Endothelial cell of umbilical vein (primary cell): ENCODE results near the gene DHX15. TPM values are rescaled to one million over a fixed set of nuclear protein-coding genes. Genes with fewer than 3 reads are reported as not detected.

Source experiments
- BruUV-seq: library from RNA; stranded (reverse); fragments of 400-500 nt; replicated peaks from 2 replicates; lab custom pipeline; 2021; lab: Mats Ljungman, UMichigan
- CTCF ChIA-PET: fragments of 300-600, 350-600 bp; sonication (Branson Sonifier 250); formaldehyde crosslinking; loops from one replicate; lab custom pipeline; 2021; ENCODE audit warnings: antibody characterized with exemption, inconsistent platforms; lab: Charles Lee
- POLR2A ChIA-PET: fragments of 300-600, 350-600 bp; sonication (Branson Sonifier 250); formaldehyde crosslinking; loops from one replicate; lab custom pipeline; 2021; ENCODE audit warnings: antibody characterized with exemption, inconsistent platforms; lab: Charles Lee
- DNase-seq: peaks from one replicate; pipeline ENCODE4 v3.0.0-alpha.2; 2011; ENCODE audit warnings: low read depth, low spot score
- FAIRE-seq: peaks from 2 replicates; lab custom pipeline; 2011; peaks lifted over from hg19 to GRCh38; lab: Jason Lieb, UNC
- H2AFZ ChIP-seq: 2 replicates; pipeline ENCODE4 v1.6.0; 2012; ENCODE audit warnings: low read depth, low read length, control low read depth, inconsistent platforms
- H3K27ac ChIP-seq: 2 replicates; pipeline ENCODE4 v1.5.1; 2011; ENCODE audit warnings: low read depth, mild to moderate bottlenecking, control low read depth, low read length, moderate library complexity; ENCODE audit not compliant: insufficient read depth
- H3K27me3 ChIP-seq, 2 experiments: 2 replicates each; pipeline versions ENCODE4 v1.6.0 to v1.6.1; 2011; ENCODE audit warnings: low read length in 2 of 2, mixed read lengths in 1 of 2; ENCODE audit not compliant: control insufficient read depth in 2 of 2, insufficient read depth in 2 of 2
- H3K36me3 ChIP-seq, 2 experiments: 2 replicates in 1 of 2; 3 replicates in 1 of 2; pipeline ENCODE4 v1.5.1; 2011; ENCODE audit warnings: low read length in 2 of 2, mild to moderate bottlenecking in 1 of 2, moderate library complexity in 1 of 2; ENCODE audit not compliant: control insufficient read depth in 2 of 2, insufficient read depth in 2 of 2; ENCODE audit errors: extremely low read depth in 1 of 2
- H3K4me1 ChIP-seq: 3 replicates; pipeline ENCODE4 v1.5.1; 2011; ENCODE audit warnings: mild to moderate bottlenecking, low read length; ENCODE audit not compliant: control insufficient read depth, insufficient read depth; ENCODE audit errors: extremely low read depth
- H3K4me2 ChIP-seq: 2 replicates; pipeline ENCODE4 v1.6.1; 2011; ENCODE audit warnings: low read length, control low read depth, mixed read lengths; ENCODE audit not compliant: insufficient read depth
- H3K4me3 ChIP-seq, 3 experiments: fragments of 200-600 bp in 1 of 3; sonication (generic), shearing (Covaris generic) in 1 of 3; replicated peaks in 1 of 3; 2 replicates each; pipeline ENCODE4 v1.5.1; 2011 to 2016; ENCODE audit warnings: control low read depth in 3 of 3, low read length in 3 of 3, mild to moderate bottlenecking in 2 of 3, inconsistent platforms in 1 of 3, low read depth in 1 of 3, moderate library complexity in 1 of 3; ENCODE audit not compliant: insufficient read depth in 1 of 3
- H3K79me2 ChIP-seq: 2 replicates; pipeline ENCODE4 v1.6.0; 2012; ENCODE audit warnings: low read length, inconsistent platforms; ENCODE audit not compliant: control insufficient read depth, insufficient read depth
- H3K9ac ChIP-seq: replicated peaks from 2 replicates; pipeline ENCODE3; 2011; ENCODE audit warnings: low read length, control low read depth; ENCODE audit not compliant: insufficient read depth; ENCODE audit errors: extremely low read depth
- H3K9me1 ChIP-seq: replicated peaks from 3 replicates; pipeline ENCODE4 v1.6.0; 2011; ENCODE audit warnings: mild to moderate bottlenecking, low read length; ENCODE audit not compliant: control insufficient read depth, insufficient read depth; ENCODE audit errors: extremely low read depth
- H3K9me3 ChIP-seq: replicated peaks from 2 replicates; pipeline ENCODE4 v1.5.1; 2012; ENCODE audit warnings: low read length, inconsistent platforms; ENCODE audit not compliant: control insufficient read depth, insufficient read depth
- H4K20me1 ChIP-seq: replicated peaks from 2 replicates; pipeline ENCODE3; 2011; ENCODE audit warnings: mild to moderate bottlenecking, low read length; ENCODE audit not compliant: control insufficient read depth, insufficient read depth; ENCODE audit errors: extremely low read depth
- EZH2 ChIP-seq: IDR thresholded peaks from 2 replicates; pipeline ENCODE4 v1.6.1; 2012; ENCODE audit warnings: borderline replicate concordance, low read depth, mild to moderate bottlenecking, moderate library complexity, low read length, inconsistent platforms; ENCODE audit not compliant: severe bottlenecking
- FOS ChIP-seq: IDR thresholded peaks from 2 replicates; pipeline ENCODE4 v1.6.1; 2011; ENCODE audit warnings: mild to moderate bottlenecking, low read length, moderate library complexity, borderline replicate concordance; ENCODE audit not compliant: insufficient read depth
- GATA2 ChIP-seq: IDR thresholded peaks from 2 replicates; pipeline ENCODE4 v1.7.0; 2011; ENCODE audit warnings: low read depth, mild to moderate bottlenecking, moderate library complexity, mixed read lengths, low read length; ENCODE audit not compliant: insufficient read length, insufficient read depth
- JUN ChIP-seq: IDR thresholded peaks from 2 replicates; pipeline ENCODE4 v1.6.1; 2011; ENCODE audit warnings: borderline replicate concordance, low read depth; ENCODE audit not compliant: insufficient read length, insufficient read depth
- MYC ChIP-seq: IDR thresholded peaks from one replicate; pipeline ENCODE4 v1.6.1; 2011; ENCODE audit warnings: mild to moderate bottlenecking, low read depth, low read length
- POLR2A ChIP-seq: IDR thresholded peaks from 2 replicates; pipeline ENCODE4 v1.6.1; 2012; ENCODE audit warnings: low read depth, mild to moderate bottlenecking, control low read depth, low read length
- POLR2AphosphoS5 ChIP-seq: IDR thresholded peaks from 2 replicates; pipeline ENCODE4 v1.6.1; 2012; ENCODE audit warnings: low read depth, mild to moderate bottlenecking, control low read depth, low read length, moderate library complexity; ENCODE audit not compliant: insufficient read depth
- dilution Hi-C: fragments of 300-500 bp; cut with MboI; formaldehyde crosslinking; loops from one replicate; pipeline ENCODE4 v1.15.0; 2019; ENCODE audit warnings: low sequenced_read_pairs; ENCODE audit not compliant: extremely low pct_ligation_motif_present
- intact Hi-C: fragments of 100-400 bp; cut with micrococcal nuclease; formaldehyde crosslinking; loops from one replicate; pipeline ENCODE4 v1.10.0; 2022
- polyA plus RNA-seq, 4 experiments: library from polyadenylated mRNA; depleted of rRNA in 3 of 4; stranded (reverse) in 3 of 4; unstranded in 1 of 4; fragments of >200 nt; gene quantifications; 2 replicates each; pipeline versions ENCODE4 v1.2.1 to v1.2.3, GENCODE V29; 2011 to 2012; ENCODE audit warnings: missing spikeins in 1 of 4
- total RNA-seq: library from RNA; stranded (reverse); gene quantifications from 2 replicates; pipeline ENCODE4 v1.2.3, GENCODE V29; 2021
- TF ChIP-seq, protein P1 (sequence below): IDR thresholded peaks from 2 replicates; pipeline ENCODE4 v1.6.1; 2011; ENCODE audit not compliant: insufficient read depth, insufficient read length
- TF ChIP-seq, protein P2 (sequence below), 2 donors: IDR thresholded peaks; 1 replicate in 1 of 2; 2 replicates in 1 of 2; pipeline ENCODE4 v1.5.1; 2011; ENCODE audit warnings: low read length in 2 of 2, mild to moderate bottlenecking in 2 of 2, moderate library complexity in 2 of 2, control low read depth in 1 of 2, inconsistent platforms in 1 of 2, low read depth in 1 of 2; ENCODE audit not compliant: insufficient read depth in 1 of 2; ENCODE audit errors: extremely low read depth in 1 of 2

Gene DHX15
- total and polyA plus RNA-seq, 2 donors (not counting 3 experiments of a cell fraction or from before 2014, with no cell fraction given) = 72.3 to 152 TPM

DNA sequence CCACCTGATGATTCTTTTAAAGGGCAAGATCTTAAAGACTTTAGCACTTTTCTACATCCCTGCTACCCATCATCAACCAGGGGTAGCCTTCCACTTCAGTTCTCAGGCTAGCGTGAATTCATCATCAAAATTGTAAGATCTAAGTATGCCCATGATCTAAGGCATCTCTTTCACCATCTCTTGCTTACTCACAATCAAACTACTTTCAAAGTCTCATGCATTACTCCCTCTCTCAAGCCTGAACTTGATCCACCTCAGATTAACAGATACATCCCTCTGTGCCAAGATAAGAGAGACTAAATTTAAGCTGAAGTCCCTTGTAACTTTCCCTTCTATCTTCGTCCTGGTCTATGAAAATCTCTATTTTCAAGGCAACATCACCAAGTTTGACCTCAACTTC is 62.8 kb downstream of the DHX15 start:
- dilution Hi-C loops = no loop called here
- CTCF ChIA-PET = interaction anchor here (1.0 to 1.7 kb wide), 2 partner anchors 13 to 30 kb away, joined by 3 to 5 read pairs; no protein-coding TSS in a partner anchor

DNA sequence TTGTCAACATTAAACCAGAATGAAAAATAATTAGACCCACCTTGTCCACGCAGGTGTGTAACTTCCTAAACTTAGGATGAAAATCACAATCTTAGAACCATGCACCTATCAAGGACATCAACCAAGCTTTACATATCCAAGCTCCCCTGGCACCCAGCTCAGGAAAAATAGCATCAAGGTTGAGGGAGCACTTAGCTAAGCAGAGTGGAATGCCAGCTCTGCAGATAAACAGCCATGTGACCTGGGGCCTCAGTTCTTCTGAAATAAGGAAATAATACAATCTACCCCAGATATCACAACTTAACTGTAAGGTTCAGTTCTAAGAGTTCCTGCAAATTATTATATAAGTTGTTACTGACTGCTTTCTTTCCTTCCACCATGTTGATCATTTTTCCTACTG is 64.7 kb downstream of the DHX15 start:
- no peak overlapping the region for H3K4me3 ChIP-seq
- no peaks in the 10 kb centered on the region for H3K4me1 ChIP-seq
- TF ChIP-seq, protein P1, sequence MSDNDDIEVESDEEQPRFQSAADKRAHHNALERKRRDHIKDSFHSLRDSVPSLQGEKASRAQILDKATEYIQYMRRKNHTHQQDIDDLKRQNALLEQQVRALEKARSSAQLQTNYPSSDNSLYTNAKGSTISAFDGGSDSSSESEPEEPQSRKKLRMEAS = no peak
- no peak for TF ChIP-seq EZH2
- no peak for TF ChIP-seq GATA2
- TF ChIP-seq, protein P2, sequence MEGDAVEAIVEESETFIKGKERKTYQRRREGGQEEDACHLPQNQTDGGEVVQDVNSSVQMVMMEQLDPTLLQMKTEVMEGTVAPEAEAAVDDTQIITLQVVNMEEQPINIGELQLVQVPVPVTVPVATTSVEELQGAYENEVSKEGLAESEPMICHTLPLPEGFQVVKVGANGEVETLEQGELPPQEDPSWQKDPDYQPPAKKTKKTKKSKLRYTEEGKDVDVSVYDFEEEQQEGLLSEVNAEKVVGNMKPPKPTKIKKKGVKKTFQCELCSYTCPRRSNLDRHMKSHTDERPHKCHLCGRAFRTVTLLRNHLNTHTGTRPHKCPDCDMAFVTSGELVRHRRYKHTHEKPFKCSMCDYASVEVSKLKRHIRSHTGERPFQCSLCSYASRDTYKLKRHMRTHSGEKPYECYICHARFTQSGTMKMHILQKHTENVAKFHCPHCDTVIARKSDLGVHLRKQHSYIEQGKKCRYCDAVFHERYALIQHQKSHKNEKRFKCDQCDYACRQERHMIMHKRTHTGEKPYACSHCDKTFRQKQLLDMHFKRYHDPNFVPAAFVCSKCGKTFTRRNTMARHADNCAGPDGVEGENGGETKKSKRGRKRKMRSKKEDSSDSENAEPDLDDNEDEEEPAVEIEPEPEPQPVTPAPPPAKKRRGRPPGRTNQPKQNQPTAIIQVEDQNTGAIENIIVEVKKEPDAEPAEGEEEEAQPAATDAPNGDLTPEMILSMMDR (IDR thresholded peaks at IDR 0.05; ENCODE audit: extremely low read depth in 1 of 2, insufficient read depth in 1 of 2, low read depth in 1 of 2, low read length in 2 of 2) = no peak
- TF ChIP-seq MYC = no peak
- TF ChIP-seq POLR2AphosphoS5 = no peak
- TF ChIP-seq JUN = no peak
- TF ChIP-seq POLR2A = no peak
- no peak for TF ChIP-seq FOS
- H3K27ac ChIP-seq = no peak overlapping the region
- H3K4me2 ChIP-seq = no peak overlapping the region
- peaks cover 16% of the 10 kb centered on the region for H3K79me2 ChIP-seq
- ChIA-PET CTCF (interaction anchor here (0.5 to 0.9 kb wide), 2 partner anchors 9 to 168 kb away, joined by 3 read pairs; no protein-coding TSS in a partner anchor), POLR2A (no interaction called here)
- peaks cover 1 to 12% of the 10 kb centered on the region in 2 experiments for H3K36me3 ChIP-seq
- no peak overlapping the region for H3K9ac ChIP-seq
- H2AFZ ChIP-seq = no peak overlapping the region
- intact Hi-C loops = no loop called here
- H3K9me3 ChIP-seq = no peaks in the 10 kb centered on the region
- H3K27me3 ChIP-seq = no peaks in the 10 kb centered on the region
- no peaks in the 10 kb centered on the region for H3K9me1 ChIP-seq
- peaks cover 2% of the 10 kb centered on the region for H4K20me1 ChIP-seq
- dilution Hi-C loops = no loop called here
- no TSS peak for BruUV-seq
- peak; percentile 34 for DNase-seq
- no peak for FAIRE-seq

More for the DNA sequence above, 62.8 kb downstream of the DHX15 start:
- intact Hi-C loops = no loop called here
- Histone ChIP-seq H3K9me1 (no peaks in the 10 kb centered on the region), H4K20me1 (peaks cover 2% of the 10 kb centered on the region), H3K9me3 (no peaks in the 10 kb centered on the region), H3K27ac (no peak overlapping the region), H3K4me2 (no peak overlapping the region), H3K4me3 (no peak overlapping the region), H2AFZ (no peak overlapping the region), H3K9ac (no peak overlapping the region), H3K36me3 (peaks cover 2 to 17% of the 10 kb centered on the region in 2 experiments), H3K79me2 (peaks cover 25% of the 10 kb centered on the region), H3K27me3 (no peaks in the 10 kb centered on the region), H3K4me1 (no peaks in the 10 kb centered on the region)
- FAIRE-seq (no peak), DNase-seq (no peak)
- POLR2A ChIA-PET = no interaction called here
- no TSS peak for BruUV-seq
- TF ChIP-seq, protein P1 = no peak
- no peak for TF ChIP-seq POLR2A
